Transverse colon (tissue), 4 donors: ENCODE results near the gene NR2F6. TPM values are rescaled to one million over a fixed set of nuclear protein-coding genes. Genes with fewer than 3 reads are reported as not detected.

ENCODE experiments used
- DNase-seq: peaks from one replicate; pipeline ENCODE4 v3.0.0-alpha.2; 2019
- H3K27ac ChIP-seq, 4 donors: fragments of 200-600 bp; sonication (generic); 2 replicates each; pipeline ENCODE4 v1.5.1; 2016 to 2018; ENCODE audit warnings: inconsistent platforms in 4 of 4
- H3K27me3 ChIP-seq: fragments of 200-600 bp; sonication (generic); 2 replicates; pipeline ENCODE4 v1.5.1; 2017; ENCODE audit warnings: inconsistent platforms
- H3K36me3 ChIP-seq, 4 donors: fragments of 200-600 bp; sonication (generic); 2 replicates each; pipeline ENCODE4 v1.5.1; 2017 to 2019; ENCODE audit warnings: inconsistent platforms in 4 of 4
- H3K4me1 ChIP-seq, 4 donors: fragments of 200-600 bp; sonication (generic); 2 replicates each; pipeline ENCODE4 v1.5.1; 2017 to 2020; ENCODE audit warnings: inconsistent platforms in 4 of 4
- H3K4me3 ChIP-seq, 4 donors: fragments of 200-600 bp; sonication (generic); 1 replicate in 1 of 4; 2 replicates in 3 of 4; pipeline versions ENCODE4 v1.5.1 to v1.6.1; 2017 to 2019; ENCODE audit warnings: inconsistent platforms in 4 of 4
- H3K9me3 ChIP-seq, 2 donors: fragments of 200-600 bp; sonication (generic); 2 replicates each; pipeline ENCODE4 v1.5.1; 2017 to 2019; ENCODE audit warnings: inconsistent platforms in 2 of 2
- CTCF ChIP-seq, 5 experiments: fragments of 200-600 bp in 3 of 5; fragments of 450-650 bp in 2 of 5; sonication (generic) in 3 of 5; IDR thresholded peaks; 1 replicate in 2 of 5; 2 replicates in 3 of 5; pipeline ENCODE4 v1.5.1; 2016 to 2017; ENCODE audit warnings: antibody characterized with exemption in 5 of 5, inconsistent platforms in 3 of 5, mild to moderate bottlenecking in 2 of 5, moderate library complexity in 1 of 5
- EP300 ChIP-seq: sonication (generic); formaldehyde crosslinking; IDR thresholded peaks from one replicate; pipeline ENCODE4 v1.6.1; 2017; ENCODE audit warnings: antibody characterized with exemption, low read depth
- POLR2A ChIP-seq: fragments of 450-650 bp; IDR thresholded peaks from one replicate; pipeline ENCODE4 v1.6.1; 2016; ENCODE audit warnings: antibody characterized with exemption, mild to moderate bottlenecking, moderate library complexity
- POLR2AphosphoS5 ChIP-seq, 3 donors: sonication (generic); formaldehyde crosslinking; IDR thresholded peaks; one replicate each; pipeline ENCODE4 v1.6.1; 2016; ENCODE audit warnings: antibody characterized with exemption in 3 of 3
- WGBS, 2 donors: methylation state at CpG; one replicate each; pipeline ENCODE4 v1.1.5; 2018; ENCODE audit warnings: low coverage in 1 of 2; 5-methylcytosine and 5-hydroxymethylcytosine counted together
- in situ Hi-C, 4 donors: fragments of 200-750 bp; cut with MboI; loops; one replicate each; pipeline versions ENCODE4 v1.15.0 to v1.15.1; 2017; ENCODE audit warnings: low sequenced_read_pairs in 3 of 4, low pct_ligation_motif_present in 1 of 4, low pct_unique_long_range_greater_than_20kb in 1 of 4
- intact Hi-C: fragments of 100-400 bp; cut with DNase I; formaldehyde crosslinking; loops from one replicate; pipeline ENCODE4 v1.15.1; 2023; ENCODE audit warnings: low total_unique reads
- total RNA-seq, 4 donors: library from RNA; depleted of rRNA; stranded (reverse); fragments of >200 nt; gene quantifications; one replicate each; pipeline ENCODE4 v1.1.0, GENCODE V29; 2016

Gene NR2F6
- total RNA-seq, 4 donors from 2014 or later: 156 to 362 (median 206) TPM

- in situ Hi-C loops (loop anchor here (10.0 to 25.0 kb wide), 5 partner anchors 69 to 521 kb away; partner anchors contain the start of gene USE1 (in 1 of the 4)), intact Hi-C loops (loop anchor here (2.0 kb wide), 1 partner anchor 79 kb away; no protein-coding TSS in a partner anchor)
- no peak for TF ChIP-seq POLR2AphosphoS5 (IDR thresholded peaks at IDR 0.05)
- no peak for TF ChIP-seq POLR2A
- no peak for TF ChIP-seq CTCF (IDR thresholded peaks at IDR 0.05)
- no peak for TF ChIP-seq EP300
- Histone ChIP-seq H3K4me3 (no peak overlapping the region), H3K27me3 (peaks cover 14% of the 10 kb centered on the region), H3K27ac (no peak overlapping the region), H3K36me3 (no peaks in the 10 kb centered on the region), H3K9me3 (no peaks in the 10 kb centered on the region), H3K4me1 (peaks cover 12 to 18% (median 16%) of the 10 kb centered on the region in 4 donors)
- no peak for DNase-seq
- 88% methylated on average over 6 of the region's 7 CpGs; no CpG with 5 or more reads in 1 of the 2 donors for WGBS, 2 donors
Observed at GRCh38 chr19:17283504-17283996, 37.8 kb upstream of the NR2F6 start.

- Histone ChIP-seq H3K27ac (no peak overlapping the region), H3K36me3 (peaks cover 0 to under 1% (median 0%) of the 10 kb centered on the region in 4 donors), H3K4me3 (peak overlapping the region in 3 of 4 donors; percentile 0 to 43 (median 27)), H3K27me3 (peaks cover 14% of the 10 kb centered on the region), H3K4me1 (peaks cover 12 to 18% (median 16%) of the 10 kb centered on the region in 4 donors), H3K9me3 (no peaks in the 10 kb centered on the region)
- WGBS, 2 donors: 4% methylated on average over 41 of the region's 45 CpGs; no CpG with 5 or more reads in 1 of the 2 donors
- in situ Hi-C loops (loop anchor here (10.0 to 25.0 kb wide), 5 partner anchors 68 to 520 kb away; partner anchors contain the start of gene USE1 (in 1 of the 4)), intact Hi-C loops (loop anchor here (2.0 kb wide), 1 partner anchor 78 kb away; no protein-coding TSS in a partner anchor)
- TF ChIP-seq CTCF (IDR thresholded peaks at IDR 0.05): peak; percentile 87 to 97 (median 95)
- no peak for TF ChIP-seq EP300
- peak; percentile 91 for DNase-seq
Observed at GRCh38 chr19:17282488-17283125, 36.9 kb upstream of the NR2F6 start.

- no peak for TF ChIP-seq POLR2A
- TF ChIP-seq CTCF (IDR thresholded peaks at IDR 0.05): no peak
- TF ChIP-seq EP300: no peak
- TF ChIP-seq POLR2AphosphoS5 (IDR thresholded peaks at IDR 0.05): no peak
- no peaks in the 10 kb centered on the region for H3K9me3 ChIP-seq
- in situ Hi-C loops: loop anchor here (10.0 to 25.0 kb wide), 5 partner anchors 67 to 519 kb away; partner anchors contain the start of gene USE1 (in 1 of the 4)
- H3K4me3 ChIP-seq: peak within 1 kb of the TSS in 3 of 4 donors; percentile 0 to 43 (median 27)
- 5% methylated on average over 59 of the region's 75 CpGs; no CpG with 5 or more reads in 1 of the 2 donors for WGBS, 2 donors
- H3K36me3 ChIP-seq: peaks cover 0 to 6% (median 2%) of the 10 kb centered on the region in 4 donors
- peak; percentile 27 for DNase-seq
- peaks cover 12 to 18% (median 16%) of the 10 kb centered on the region in 4 donors for H3K4me1 ChIP-seq
- intact Hi-C loops: loop anchor here (2.0 kb wide), 1 partner anchor 77 kb away; no protein-coding TSS in a partner anchor
- no peak within 1 kb of the TSS for H3K27ac ChIP-seq
- peaks cover 14% of the 10 kb centered on the region for H3K27me3 ChIP-seq
Observed at GRCh38 chr19:17281391-17282304, 35.9 kb upstream of the NR2F6 start, which contains the start of gene ANKLE1. ANKLE1 (plus strand) TSS chr19:17281901; CDS start chr19:17281921, 20 bp downstream.
